T-helper 1 cell treated with Interleukin-12 subunit alpha and Interleukin-12 subunit beta and Interleukin-4 antibody, amounts not matched to agents 30 μg/mL and 1 μg/mL, for 36 hours (primary cell): Measurements from ENCODE around the gene SLC66A1.
"Not testable (repeated sequence)": the region's sequence is repeated elsewhere in the genome, so short reads cannot be mapped to it uniquely, and the experiment has no call there.

Experiments
- H3K27ac Mint-ChIP-seq: one replicate; pipeline ENCODE4 v1.8.0; 2021; ENCODE audit warnings: mild to moderate bottlenecking, mixed read lengths
- H3K27me3 Mint-ChIP-seq: one replicate; pipeline ENCODE4 v1.8.0; 2021; ENCODE audit warnings: low read depth, mixed read lengths
- H3K36me3 Mint-ChIP-seq: one replicate; pipeline ENCODE4 v1.8.0; 2021; ENCODE audit warnings: low read depth, mixed read lengths
- H3K4me1 Mint-ChIP-seq: one replicate; pipeline ENCODE4 v1.8.0; 2021; ENCODE audit warnings: low read depth, mixed read lengths
- H3K4me3 Mint-ChIP-seq: one replicate; pipeline ENCODE4 v1.8.0; 2021; ENCODE audit warnings: mild to moderate bottlenecking, moderate library complexity, mixed read lengths
- H3K9me3 Mint-ChIP-seq: one replicate; pipeline ENCODE4 v1.8.0; 2021; ENCODE audit warnings: mixed read lengths

The SLC66A1 gene

GRCh38 chr1:19287436-19288185 is 24.5 kb upstream of the SLC66A1 start:
- peaks cover 13% of the 10 kb centered on the region for H3K9me3 Mint-ChIP-seq
- H3K27ac Mint-ChIP-seq, result no peak overlapping the region
- H3K27me3 Mint-ChIP-seq, result peaks cover 14% of the 10 kb centered on the region
- peaks cover 4% of the 10 kb centered on the region for H3K36me3 Mint-ChIP-seq
- H3K4me1 Mint-ChIP-seq, result no peaks in the 10 kb centered on the region
- peak overlapping the region; percentile 54 for H3K4me3 Mint-ChIP-seq

GRCh38 chr1:19288324-19289241 is 23.5 kb upstream of the SLC66A1 start, which contains the start of gene AKR7A3:
Gene AKR7A3 (minus strand): TSS chr1:19288770. CDS start chr1:19288709, 61 bp downstream.
- H3K4me3 Mint-ChIP-seq, result peak within 1 kb of the TSS; percentile 54
- peaks cover 14% of the 10 kb centered on the region for H3K27me3 Mint-ChIP-seq
- H3K9me3 Mint-ChIP-seq, result peaks cover 21% of the 10 kb centered on the region
- H3K4me1 Mint-ChIP-seq, H3K27ac Mint-ChIP-seq, H3K36me3 Mint-ChIP-seq: not testable (repeated sequence)

- no peak overlapping the region for H3K27ac Mint-ChIP-seq
- peaks cover 5% of the 10 kb centered on the region for H3K36me3 Mint-ChIP-seq
- H3K4me3 Mint-ChIP-seq, result peak overlapping the region; percentile 2
- H3K9me3 Mint-ChIP-seq, result peaks cover 26% of the 10 kb centered on the region
- peaks cover 14% of the 10 kb centered on the region for H3K27me3 Mint-ChIP-seq
- no peaks in the 10 kb centered on the region for H3K4me1 Mint-ChIP-seq
Measured at GRCh38 chr1:19289244-19289643, 22.9 kb upstream of the SLC66A1 start.

GRCh38 chr1:19294638-19295037 is 17.5 kb upstream of the SLC66A1 start:
- H3K4me3 Mint-ChIP-seq, result no peak overlapping the region
- peaks cover 49% of the 10 kb centered on the region for H3K9me3 Mint-ChIP-seq
- H3K36me3 Mint-ChIP-seq, result peaks cover 11% of the 10 kb centered on the region
- H3K4me1 Mint-ChIP-seq, result no peaks in the 10 kb centered on the region
- no peak overlapping the region for H3K27ac Mint-ChIP-seq
- H3K27me3 Mint-ChIP-seq, result peaks cover 3% of the 10 kb centered on the region

GRCh38 chr1:19300211-19300610 is 11.9 kb upstream of the SLC66A1 start:
- Mint-ChIP-seq H3K36me3 (peaks cover 9% of the 10 kb centered on the region), H3K9me3 (peaks cover 15% of the 10 kb centered on the region), H3K4me1 (no peaks in the 10 kb centered on the region), H3K27ac (no peak overlapping the region), H3K4me3 (no peak overlapping the region), H3K27me3 (no peaks in the 10 kb centered on the region)

- H3K27ac Mint-ChIP-seq, H3K9me3 Mint-ChIP-seq: not testable (repeated sequence)
Measured at GRCh38 chr1:19304081-19304480, 8.0 kb upstream of the SLC66A1 start.

GRCh38 chr1:19305880-19306279 is 6.2 kb upstream of the SLC66A1 start:
- H3K4me3 Mint-ChIP-seq, result no peak overlapping the region

More at GRCh38 chr1:19304081-19304480, 8.0 kb upstream of the SLC66A1 start:
- H3K4me1 Mint-ChIP-seq, H3K4me3 Mint-ChIP-seq, H3K27me3 Mint-ChIP-seq: not testable (repeated sequence)
- peaks cover 17% of the 10 kb centered on the region for H3K36me3 Mint-ChIP-seq

GRCh38 chr1:19306941-19307340 is 5.2 kb upstream of the SLC66A1 start:
- Mint-ChIP-seq H3K36me3 (peaks cover 18% of the 10 kb centered on the region), H3K4me1 (peaks cover 12% of the 10 kb centered on the region), H3K27ac (no peak overlapping the region), H3K9me3 (no peaks in the 10 kb centered on the region), H3K4me3 (no peak overlapping the region), H3K27me3 (no peaks in the 10 kb centered on the region)

More at GRCh38 chr1:19305880-19306279, 6.2 kb upstream of the SLC66A1 start:
- Mint-ChIP-seq H3K9me3 (no peaks in the 10 kb centered on the region), H3K27me3 (no peaks in the 10 kb centered on the region), H3K4me1 (peaks cover 8% of the 10 kb centered on the region), H3K36me3 (peaks cover 18% of the 10 kb centered on the region), H3K27ac (no peak overlapping the region)

GRCh38 chr1:19307794-19308508 is 4.2 kb upstream of the SLC66A1 start:
- Mint-ChIP-seq H3K4me3 (no peak overlapping the region), H3K4me1 (peaks cover 15% of the 10 kb centered on the region), H3K27ac (no peak overlapping the region), H3K36me3 (peaks cover 18% of the 10 kb centered on the region), H3K27me3 (no peaks in the 10 kb centered on the region), H3K9me3 (no peaks in the 10 kb centered on the region)

GRCh38 chr1:19308509-19308907 is 3.6 kb upstream of the SLC66A1 start:
- Mint-ChIP-seq H3K27me3 (no peaks in the 10 kb centered on the region), H3K27ac (no peak overlapping the region), H3K4me1 (peaks cover 21% of the 10 kb centered on the region), H3K36me3 (peaks cover 18% of the 10 kb centered on the region), H3K9me3 (no peaks in the 10 kb centered on the region), H3K4me3 (no peak overlapping the region)

- Mint-ChIP-seq H3K27ac (no peak overlapping the region), H3K27me3 (no peaks in the 10 kb centered on the region), H3K4me1 (peaks cover 25% of the 10 kb centered on the region), H3K36me3 (peaks cover 18% of the 10 kb centered on the region), H3K9me3 (no peaks in the 10 kb centered on the region), H3K4me3 (peak overlapping the region; percentile 3)
Measured at GRCh38 chr1:19309123-19309813, 2.9 kb upstream of the SLC66A1 start.

GRCh38 chr1:19310061-19310460 is 2.1 kb upstream of the SLC66A1 start:
- H3K27ac Mint-ChIP-seq, result no peak overlapping the region
- H3K4me1 Mint-ChIP-seq, result peaks cover 25% of the 10 kb centered on the region
- peaks cover 16% of the 10 kb centered on the region for H3K36me3 Mint-ChIP-seq
- H3K4me3 Mint-ChIP-seq, result peak overlapping the region; percentile 27
- H3K27me3 Mint-ChIP-seq, result no peaks in the 10 kb centered on the region
- no peaks in the 10 kb centered on the region for H3K9me3 Mint-ChIP-seq

GRCh38 chr1:19310720-19311502 is 1.2 kb upstream of the SLC66A1 start:
- peaks cover 13% of the 10 kb centered on the region for H3K36me3 Mint-ChIP-seq
- H3K27ac Mint-ChIP-seq, result peak overlapping the region; percentile 64
- H3K4me3 Mint-ChIP-seq, result peak overlapping the region; percentile 90
- H3K9me3 Mint-ChIP-seq, result no peaks in the 10 kb centered on the region
- H3K27me3 Mint-ChIP-seq, result no peaks in the 10 kb centered on the region
- H3K4me1 Mint-ChIP-seq, result peaks cover 31% of the 10 kb centered on the region
